HepG2 (cell line): ENCODE data around the gene FSTL1. TPM values are rescaled to one million over a fixed set of nuclear protein-coding genes. Genes with fewer than 3 reads are reported as not detected.

Experiments
- ASH2L ChIP-seq: fragments of 300-600, 200-600 bp; sonication (generic); IDR thresholded peaks from 2 replicates; pipeline ENCODE4 v1.7.0; 2017; ENCODE audit warnings: low read depth, mild to moderate bottlenecking, moderate library complexity, mixed read lengths, low read length; ENCODE audit not compliant: insufficient read length
- CBX2 ChIP-seq, 2 experiments: fragments of 200-600 bp in 1 of 2; sonication (generic); formaldehyde crosslinking in 1 of 2; IDR thresholded peaks; 2 replicates each; pipeline versions ENCODE4 v1.7.0 to v1.8.1; 2018 to 2022; ENCODE audit warnings: low read depth in 2 of 2, low read length in 1 of 2, mild to moderate bottlenecking in 1 of 2, missing genetic modification reagents in 1 of 2
- ELF3 ChIP-seq: IDR thresholded peaks from 2 replicates; pipeline ENCODE4 v1.6.1; 2016; ENCODE audit warnings: missing genetic modification reagents, missing compliant biosample characterization
- EP300 ChIP-seq, 3 experiments: sonication (generic) in 1 of 3; formaldehyde crosslinking in 1 of 3; IDR thresholded peaks; 2 replicates each; pipeline versions ENCODE4 v1.5.1 to v1.6.1; 2011 to 2020; ENCODE audit warnings: low read depth in 2 of 3, low read length in 2 of 3, borderline replicate concordance in 1 of 3, improper control_type of control experiment in 1 of 3, mild to moderate bottlenecking in 1 of 3, missing genetic modification reagents in 1 of 3, moderate library complexity in 1 of 3
- GABPB1 ChIP-seq: IDR thresholded peaks from 2 replicates; pipeline ENCODE4 v1.6.1; 2016; ENCODE audit warnings: mild to moderate bottlenecking, missing genetic modification reagents, moderate library complexity, missing compliant biosample characterization
- MAFF ChIP-seq: IDR thresholded peaks from 2 replicates; pipeline ENCODE4 v1.6.1; 2011; ENCODE audit warnings: low read depth, low read length, improper control_type of control experiment
- MAFK ChIP-seq, 2 experiments: IDR thresholded peaks in 1 of 2; conservative IDR thresholded peaks in 1 of 2; 2 replicates each; pipeline ENCODE4 v1.6.1; 2011; ENCODE audit warnings: improper control_type of control experiment in 2 of 2, low read length in 2 of 2
- MIER3 ChIP-seq: IDR thresholded peaks from 2 replicates; pipeline ENCODE4 v1.6.1; 2016; ENCODE audit warnings: missing compliant biosample characterization, borderline replicate concordance
- MIXL1 ChIP-seq: IDR thresholded peaks from 2 replicates; pipeline ENCODE4 v1.6.1; 2016
- RAD21 ChIP-seq: fragments of 450-650 bp; formaldehyde crosslinking; IDR thresholded peaks from 2 replicates; pipeline ENCODE4 v1.5.0; 2020; ENCODE audit warnings: mild to moderate bottlenecking
- ZBTB1 ChIP-seq: sonication (generic); formaldehyde crosslinking; IDR thresholded peaks from 2 replicates; pipeline ENCODE4 v1.4.0; 2020; ENCODE audit warnings: missing genetic modification reagents, borderline replicate concordance
- ZNF501 ChIP-seq: sonication (generic); formaldehyde crosslinking; IDR thresholded peaks from 2 replicates; pipeline ENCODE4 v1.5.1; 2020; ENCODE audit warnings: mild to moderate bottlenecking, moderate library complexity, missing genetic modification reagents
- ZNF614 ChIP-seq: IDR thresholded peaks from 2 replicates; pipeline ENCODE4 v1.6.1; 2018; ENCODE audit warnings: missing biosample characterization, missing genetic modification reagents, inconsistent platforms, borderline replicate concordance
- ZSCAN9 ChIP-seq: IDR thresholded peaks from 2 replicates; pipeline ENCODE4 v1.6.1; 2016; ENCODE audit warnings: borderline replicate concordance
- polyA plus RNA-seq, 8 experiments: library from polyadenylated mRNA; depleted of rRNA in 3 of 8; stranded (reverse) in 7 of 8; unstranded in 1 of 8; fragments of >200 nt; fragmentation: Illumina TruSeq in 4 of 8; extraction: Trizol in 4 of 8; gene quantifications; 2 replicates each; pipeline versions ENCODE4 v1.2.1 to v1.2.3, GENCODE V29; 2011 to 2016; ENCODE audit warnings: low read depth in 4 of 8, missing spikeins in 1 of 8, mixed read lengths in 1 of 8; ENCODE audit not compliant: insufficient read depth in 1 of 8
- total RNA-seq, 5 experiments: library from RNA; depleted of rRNA; stranded (reverse); fragments of >200 nt; fragmentation: Illumina TruSeq; extraction: Trizol; gene quantifications; 2 replicates each; pipeline ENCODE4 v1.2.3, GENCODE V29; 2016; ENCODE audit warnings: low read depth in 1 of 5
- TF ChIP-seq, protein P1 (sequence below): sonication (generic); formaldehyde crosslinking; conservative IDR thresholded peaks from 2 replicates; pipeline ENCODE4 v1.8.0; 2022; ENCODE audit warnings: low read depth, missing genetic modification reagents
- TF ChIP-seq, protein P2 (sequence below): sonication (generic); formaldehyde crosslinking; conservative IDR thresholded peaks from 2 replicates; pipeline ENCODE4 v1.8.0; 2022; ENCODE audit warnings: mild to moderate bottlenecking, moderate library complexity, missing genetic modification reagents
- TF ChIP-seq, protein P3 (sequence below): sonication (generic); formaldehyde crosslinking; IDR thresholded peaks from 2 replicates; pipeline ENCODE4 v1.5.0; 2020; ENCODE audit warnings: mild to moderate bottlenecking, missing genetic modification reagents, moderate library complexity
- TF ChIP-seq, protein P4 (sequence below), 2 experiments: IDR thresholded peaks; 2 replicates each; pipeline ENCODE4 v1.6.1; 2011 to 2012; ENCODE audit warnings: low read length in 2 of 2, borderline replicate concordance in 1 of 2, low read depth in 1 of 2, mild to moderate bottlenecking in 1 of 2, moderate library complexity in 1 of 2

The FSTL1 gene
- total and polyA plus RNA-seq, 2 of the 13 experiments (the other 11 are each of a cell fraction or from before 2014, with no cell fraction given) = 0.07 to 0.29 TPM

DNA sequence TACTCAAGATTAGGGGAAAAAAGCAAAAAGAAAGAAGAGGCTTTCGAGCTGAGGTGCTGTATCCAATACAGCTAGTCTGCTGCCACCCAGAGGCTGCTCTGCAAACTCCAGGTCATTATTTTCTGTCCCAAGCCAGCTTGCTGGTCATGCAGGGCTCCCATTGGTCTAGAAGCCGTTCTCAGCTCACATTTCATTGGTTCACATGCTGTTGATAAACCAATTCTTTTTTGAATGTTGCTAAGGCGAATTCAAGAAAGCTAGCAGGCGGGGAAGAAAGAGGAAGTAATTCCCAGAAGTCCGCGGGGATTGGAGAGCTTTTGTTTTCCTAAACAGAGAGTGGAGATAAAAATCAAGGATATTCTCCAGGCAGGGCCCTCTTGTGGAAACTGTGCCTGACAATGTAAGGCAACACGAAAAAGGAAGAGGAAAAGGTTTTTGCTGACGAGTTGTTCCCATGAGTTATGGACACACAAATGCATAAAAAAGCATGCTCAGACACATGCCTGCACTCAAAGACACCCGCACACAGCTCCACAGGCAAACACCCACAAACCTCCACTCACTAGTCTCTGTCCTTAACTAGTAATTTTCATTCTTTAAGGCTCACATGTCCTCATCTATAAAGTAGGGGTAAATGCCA lies 33.4 kb downstream of the FSTL1 start (continued):
- TF ChIP-seq ASH2L (peak; percentile 29), ZSCAN9 (CRISPR knock-in tag) (peak; percentile 37; the same call in 1 of the 2 replicates), GABPB1 (peak; percentile 35; the same call in 1 of the 2 replicates), MIER3 (0 out of 2 replicates have a peak, but pooled peaks have one; percentile 10), EP300 (IDR thresholded peaks at IDR 0.05; ENCODE audit: low read depth in 2 of 2, low read length in 2 of 2) (peak in 1 of 2 experiments; percentile 56; a peak in 1 of 4 replicates), EP300 (CRISPR knock-in tag; IDR thresholded peaks at IDR 0.05; ENCODE audit: borderline replicate concordance) (no peak), ZNF614 (CRISPR knock-in tag) (0 out of 2 replicates have a peak, but pooled peaks have one; percentile 18), RAD21 (CRISPR knock-in tag) (peak; percentile 51; the same call in 1 of the 2 replicates), CBX2 (IDR thresholded peaks at IDR 0.05; ENCODE audit: low read depth, low read length) (no peak), CBX2 (CRISPR knock-in tag; IDR thresholded peaks at IDR 0.05; ENCODE audit: low read depth) (no peak), MAFF (0 out of 2 replicates have a peak, but pooled peaks have one; percentile 38), ELF3 (CRISPR knock-in tag) (peak; percentile 73), MAFK (conservative IDR thresholded peaks at IDR 0.05 in 1 of 2, IDR thresholded peaks at IDR 0.05 in 1 of 2; ENCODE audit: low read length in 2 of 2) (0 out of 4 replicates have a peak, but pooled peaks have one; percentile 5 to 24), ZBTB1 (no peak), ZNF501 (CRISPR knock-in tag) (0 out of 2 replicates have a peak, but pooled peaks have one; percentile 46), MIXL1 (CRISPR knock-in tag) (peak; percentile 39; the same call in 1 of the 2 replicates)
- TF ChIP-seq, protein P1, sequence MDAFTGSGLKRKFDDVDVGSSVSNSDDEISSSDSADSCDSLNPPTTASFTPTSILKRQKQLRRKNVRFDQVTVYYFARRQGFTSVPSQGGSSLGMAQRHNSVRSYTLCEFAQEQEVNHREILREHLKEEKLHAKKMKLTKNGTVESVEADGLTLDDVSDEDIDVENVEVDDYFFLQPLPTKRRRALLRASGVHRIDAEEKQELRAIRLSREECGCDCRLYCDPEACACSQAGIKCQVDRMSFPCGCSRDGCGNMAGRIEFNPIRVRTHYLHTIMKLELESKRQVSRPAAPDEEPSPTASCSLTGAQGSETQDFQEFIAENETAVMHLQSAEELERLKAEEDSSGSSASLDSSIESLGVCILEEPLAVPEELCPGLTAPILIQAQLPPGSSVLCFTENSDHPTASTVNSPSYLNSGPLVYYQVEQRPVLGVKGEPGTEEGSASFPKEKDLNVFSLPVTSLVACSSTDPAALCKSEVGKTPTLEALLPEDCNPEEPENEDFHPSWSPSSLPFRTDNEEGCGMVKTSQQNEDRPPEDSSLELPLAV (CRISPR knock-in tag) = no peak
- TF ChIP-seq, protein P2, sequence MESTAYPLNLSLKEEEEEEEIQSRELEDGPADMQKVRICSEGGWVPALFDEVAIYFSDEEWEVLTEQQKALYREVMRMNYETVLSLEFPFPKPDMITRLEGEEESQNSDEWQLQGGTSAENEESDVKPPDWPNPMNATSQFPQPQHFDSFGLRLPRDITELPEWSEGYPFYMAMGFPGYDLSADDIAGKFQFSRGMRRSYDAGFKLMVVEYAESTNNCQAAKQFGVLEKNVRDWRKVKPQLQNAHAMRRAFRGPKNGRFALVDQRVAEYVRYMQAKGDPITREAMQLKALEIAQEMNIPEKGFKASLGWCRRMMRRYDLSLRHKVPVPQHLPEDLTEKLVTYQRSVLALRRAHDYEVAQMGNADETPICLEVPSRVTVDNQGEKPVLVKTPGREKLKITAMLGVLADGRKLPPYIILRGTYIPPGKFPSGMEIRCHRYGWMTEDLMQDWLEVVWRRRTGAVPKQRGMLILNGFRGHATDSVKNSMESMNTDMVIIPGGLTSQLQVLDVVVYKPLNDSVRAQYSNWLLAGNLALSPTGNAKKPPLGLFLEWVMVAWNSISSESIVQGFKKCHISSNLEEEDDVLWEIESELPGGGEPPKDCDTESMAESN (CRISPR knock-in tag) = 0 out of 2 replicates have a peak, but pooled peaks have one; percentile 22
- TF ChIP-seq, protein P3, sequence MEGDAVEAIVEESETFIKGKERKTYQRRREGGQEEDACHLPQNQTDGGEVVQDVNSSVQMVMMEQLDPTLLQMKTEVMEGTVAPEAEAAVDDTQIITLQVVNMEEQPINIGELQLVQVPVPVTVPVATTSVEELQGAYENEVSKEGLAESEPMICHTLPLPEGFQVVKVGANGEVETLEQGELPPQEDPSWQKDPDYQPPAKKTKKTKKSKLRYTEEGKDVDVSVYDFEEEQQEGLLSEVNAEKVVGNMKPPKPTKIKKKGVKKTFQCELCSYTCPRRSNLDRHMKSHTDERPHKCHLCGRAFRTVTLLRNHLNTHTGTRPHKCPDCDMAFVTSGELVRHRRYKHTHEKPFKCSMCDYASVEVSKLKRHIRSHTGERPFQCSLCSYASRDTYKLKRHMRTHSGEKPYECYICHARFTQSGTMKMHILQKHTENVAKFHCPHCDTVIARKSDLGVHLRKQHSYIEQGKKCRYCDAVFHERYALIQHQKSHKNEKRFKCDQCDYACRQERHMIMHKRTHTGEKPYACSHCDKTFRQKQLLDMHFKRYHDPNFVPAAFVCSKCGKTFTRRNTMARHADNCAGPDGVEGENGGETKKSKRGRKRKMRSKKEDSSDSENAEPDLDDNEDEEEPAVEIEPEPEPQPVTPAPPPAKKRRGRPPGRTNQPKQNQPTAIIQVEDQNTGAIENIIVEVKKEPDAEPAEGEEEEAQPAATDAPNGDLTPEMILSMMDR (CRISPR knock-in tag) = peak; percentile 88
- TF ChIP-seq, protein P4, sequence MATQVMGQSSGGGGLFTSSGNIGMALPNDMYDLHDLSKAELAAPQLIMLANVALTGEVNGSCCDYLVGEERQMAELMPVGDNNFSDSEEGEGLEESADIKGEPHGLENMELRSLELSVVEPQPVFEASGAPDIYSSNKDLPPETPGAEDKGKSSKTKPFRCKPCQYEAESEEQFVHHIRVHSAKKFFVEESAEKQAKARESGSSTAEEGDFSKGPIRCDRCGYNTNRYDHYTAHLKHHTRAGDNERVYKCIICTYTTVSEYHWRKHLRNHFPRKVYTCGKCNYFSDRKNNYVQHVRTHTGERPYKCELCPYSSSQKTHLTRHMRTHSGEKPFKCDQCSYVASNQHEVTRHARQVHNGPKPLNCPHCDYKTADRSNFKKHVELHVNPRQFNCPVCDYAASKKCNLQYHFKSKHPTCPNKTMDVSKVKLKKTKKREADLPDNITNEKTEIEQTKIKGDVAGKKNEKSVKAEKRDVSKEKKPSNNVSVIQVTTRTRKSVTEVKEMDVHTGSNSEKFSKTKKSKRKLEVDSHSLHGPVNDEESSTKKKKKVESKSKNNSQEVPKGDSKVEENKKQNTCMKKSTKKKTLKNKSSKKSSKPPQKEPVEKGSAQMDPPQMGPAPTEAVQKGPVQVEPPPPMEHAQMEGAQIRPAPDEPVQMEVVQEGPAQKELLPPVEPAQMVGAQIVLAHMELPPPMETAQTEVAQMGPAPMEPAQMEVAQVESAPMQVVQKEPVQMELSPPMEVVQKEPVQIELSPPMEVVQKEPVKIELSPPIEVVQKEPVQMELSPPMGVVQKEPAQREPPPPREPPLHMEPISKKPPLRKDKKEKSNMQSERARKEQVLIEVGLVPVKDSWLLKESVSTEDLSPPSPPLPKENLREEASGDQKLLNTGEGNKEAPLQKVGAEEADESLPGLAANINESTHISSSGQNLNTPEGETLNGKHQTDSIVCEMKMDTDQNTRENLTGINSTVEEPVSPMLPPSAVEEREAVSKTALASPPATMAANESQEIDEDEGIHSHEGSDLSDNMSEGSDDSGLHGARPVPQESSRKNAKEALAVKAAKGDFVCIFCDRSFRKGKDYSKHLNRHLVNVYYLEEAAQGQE (IDR thresholded peaks at IDR 0.05; ENCODE audit: borderline replicate concordance in 1 of 2, low read depth in 1 of 2, low read length in 2 of 2) = no peak
